Peyer's patch (tissue), 4 donors: ENCODE data around the gene KANSL1.

Experiments
- CTCF ChIP-seq, 6 experiments: fragments of 450-650 bp in 4 of 6; fragments of 200-600 bp in 2 of 6; sonication (generic) in 1 of 6; IDR thresholded peaks; one replicate each; pipeline ENCODE4 v1.5.1; 2017 to 2019; ENCODE audit warnings: antibody characterized with exemption in 6 of 6, mild to moderate bottlenecking in 3 of 6, moderate library complexity in 1 of 6
- POLR2A ChIP-seq, 2 donors: fragments of 450-650 bp; IDR thresholded peaks; one replicate each; pipeline ENCODE4 v1.5.1; 2017; ENCODE audit warnings: antibody characterized with exemption in 2 of 2, mild to moderate bottlenecking in 2 of 2, moderate library complexity in 2 of 2

GRCh38 chr17:46057366-46057765 is 135.9 kb downstream of the KANSL1 start:
- TF ChIP-seq POLR2A (IDR thresholded peaks at IDR 0.05) = no peak
- no peak for TF ChIP-seq CTCF (IDR thresholded peaks at IDR 0.05)
